Measurements from ENCODE around the gene PRSS8. TPM values are rescaled to one million over a fixed set of nuclear protein-coding genes. Genes with fewer than 3 reads are reported as not detected.

The PRSS8 gene
- total RNA-seq, 1 experiment from 2014 or later, result 42.6 TPM

- Histone ChIP-seq H3K27ac (ENCODE audit: low read depth, low read length) (peak overlapping the region; percentile 58), H3K4me2 (ENCODE audit: low read length) (peak overlapping the region; percentile 53), H4K20me1 (ENCODE audit: insufficient read depth) (no peaks in the 10 kb centered on the region), H3K27me3 (ENCODE audit: insufficient read depth, low read length) (no peaks in the 10 kb centered on the region), H3K36me3 (ENCODE audit: control insufficient read depth in 1 of 2, insufficient read depth in 2 of 2, low read length in 2 of 2) (peaks cover 8 to 14% of the 10 kb centered on the region in 2 experiments; a peak in 3 of 4 replicates), H2AFZ (ENCODE audit: low read depth, low read length, poor library complexity, severe bottlenecking) (no peak overlapping the region), H3K9me2 (ENCODE audit: insufficient read depth) (no peaks in the 10 kb centered on the region), H3K79me2 (ENCODE audit: insufficient read depth, low read length) (peaks cover 7% of the 10 kb centered on the region; the same call in 1 of the 2 replicates), H3K4me1 (ENCODE audit: control insufficient read depth in 1 of 2, insufficient read depth in 2 of 2, low read length in 2 of 2) (peaks cover 26 to 40% of the 10 kb centered on the region in 2 experiments), H3K9me3 (ENCODE audit: control insufficient read depth in 1 of 2, insufficient read depth in 1 of 2, low read depth in 1 of 2, low read length in 2 of 2) (no peaks in the 10 kb centered on the region), H3K4me3 (replicated peaks in 1 of 2; ENCODE audit: low read depth in 1 of 2, low read length in 2 of 2) (no peak overlapping the region), H3K9ac (ENCODE audit: low read length) (peak overlapping the region; percentile 22; the same call in 1 of the 2 replicates)
- ATAC-seq, result peak; percentile 34
- intact Hi-C loops (cut with micrococcal nuclease), result no loop called here
- DNase-seq (ENCODE audit: low read depth, low spot score), result no peak
- ChIA-PET POLR2A (interaction anchor here (1.5 to 2.4 kb wide), 2 partner anchors 11 to 13 kb away, joined by 3 to 7 read pairs; partner anchors contain the start of gene KAT8), CTCF (interaction anchor here (1.6 to 1.7 kb wide), 2 partner anchors 11 to 13 kb away, joined by 4 to 8 read pairs; partner anchors contain the start of gene KAT8), RAD21 (ENCODE audit: low non-redundant PET in 1 of 2, low total read pairs in 2 of 2, uncharacterized antibody in 2 of 2, unreplicated experiment in 2 of 2) (no interaction called here)
- BruUV-seq (replicated peaks), result no TSS peak
- TF ChIP-seq YY1 (IDR thresholded peaks at IDR 0.05; ENCODE audit: extremely low read depth, insufficient replicate concordance, low read depth, low read length) (no peak), POLR2AphosphoS5 (IDR thresholded peaks at IDR 0.05; ENCODE audit: low read depth, low read length) (peak; percentile 66), EZH2phosphoT487 (IDR thresholded peaks at IDR 0.05; ENCODE audit: borderline replicate concordance) (no peak), EZH2 (IDR thresholded peaks at IDR 0.05) (no peak), CBX3 (IDR thresholded peaks at IDR 0.05; ENCODE audit: low read depth) (no peak)
Measured at GRCh38 chr16:31130899-31131298, 4.6 kb downstream of the PRSS8 start.

- Histone ChIP-seq H3K9ac (ENCODE audit: low read length) (peak overlapping the region; percentile 22; the same call in 1 of the 2 replicates), H3K4me2 (ENCODE audit: low read length) (peak overlapping the region; percentile 53), H3K4me3 (replicated peaks in 1 of 2; ENCODE audit: low read depth in 1 of 2, low read length in 2 of 2) (no peak overlapping the region), H3K4me1 (ENCODE audit: control insufficient read depth in 1 of 2, insufficient read depth in 2 of 2, low read length in 2 of 2) (peaks cover 23 to 35% of the 10 kb centered on the region in 2 experiments), H3K79me2 (ENCODE audit: insufficient read depth, low read length) (peaks cover 7% of the 10 kb centered on the region; the same call in 1 of the 2 replicates), H3K27ac (ENCODE audit: low read depth, low read length) (peak overlapping the region; percentile 58), H3K36me3 (ENCODE audit: control insufficient read depth in 1 of 2, insufficient read depth in 2 of 2, low read length in 2 of 2) (peaks cover 8 to 14% of the 10 kb centered on the region in 2 experiments; a peak in 3 of 4 replicates), H3K9me3 (ENCODE audit: control insufficient read depth in 1 of 2, insufficient read depth in 1 of 2, low read depth in 1 of 2, low read length in 2 of 2) (no peaks in the 10 kb centered on the region), H3K9me2 (ENCODE audit: insufficient read depth) (no peaks in the 10 kb centered on the region), H2AFZ (ENCODE audit: low read depth, low read length, poor library complexity, severe bottlenecking) (no peak overlapping the region), H3K27me3 (ENCODE audit: insufficient read depth, low read length) (no peaks in the 10 kb centered on the region), H4K20me1 (ENCODE audit: insufficient read depth) (no peaks in the 10 kb centered on the region)
- POLR2A ChIA-PET, result interaction anchor here (1.5 to 2.4 kb wide), 2 partner anchors 11 to 13 kb away, joined by 3 to 7 read pairs; partner anchors contain the start of gene KAT8
- BruUV-seq (replicated peaks), result no TSS peak
- DNase-seq (ENCODE audit: low read depth, low spot score) (no peak), ATAC-seq (no peak)
- intact Hi-C loops (cut with micrococcal nuclease), result no loop called here
- RAD21 ChIA-PET (ENCODE audit: low non-redundant PET in 1 of 2, low total read pairs in 2 of 2, uncharacterized antibody in 2 of 2, unreplicated experiment in 2 of 2), result no interaction called here
- TF ChIP-seq EZH2 (IDR thresholded peaks at IDR 0.05) (no peak), SIN3A (IDR thresholded peaks at IDR 0.05; ENCODE audit: low read depth) (no peak), EGR1 (IDR thresholded peaks at IDR 0.05; ENCODE audit: low read depth) (no peak), POLR2A (IDR thresholded peaks at IDR 0.05; ENCODE audit: borderline replicate concordance, extremely low read depth, insufficient read depth, insufficient read length) (no peak), CBX3 (IDR thresholded peaks at IDR 0.05; ENCODE audit: low read depth) (no peak), SRF (IDR thresholded peaks at IDR 0.05; ENCODE audit: low read depth) (no peak), YY1 (IDR thresholded peaks at IDR 0.05; ENCODE audit: extremely low read depth, insufficient replicate concordance, low read depth, low read length) (no peak), ZFX (IDR thresholded peaks at IDR 0.05) (no peak), ZNF274 (IDR thresholded peaks at IDR 0.05; ENCODE audit: low read depth, low read length) (no peak), REST (IDR thresholded peaks at IDR 0.05; ENCODE audit: low read depth) (no peak)
- CTCF ChIA-PET, result interaction anchor here (1.6 to 1.7 kb wide), 2 partner anchors 12 to 13 kb away, joined by 4 to 8 read pairs; partner anchors contain the start of gene KAT8
Measured at GRCh38 chr16:31130336-31130891, 5.1 kb downstream of the PRSS8 start.

Data from HCT116 (cell line).